Measurements from ENCODE around the gene FETUB. TPM values are rescaled to one million over a fixed set of nuclear protein-coding genes. Genes with fewer than 3 reads are reported as not detected.

The FETUB gene
- total RNA-seq, 2 experiments from 2014 or later, result not detected

- intact Hi-C loops (cut with DNase I, micrococcal nuclease), result loop anchor here (2.0 to 5.0 kb wide), 4 partner anchors 50 to 634 kb away; partner anchors contain the start of genes CRYGS (in 1 of the 2) and TBCCD1 (in 1 of the 2)
- H3K9me3 ChIP-seq (ENCODE audit: control insufficient read depth in 1 of 2, insufficient read depth in 1 of 2, low read length in 2 of 2), result peaks cover 0 to 5% of the 10 kb centered on the region in 2 experiments
- ChIA-PET CTCF (interaction anchor here (0.6 to 4.7 kb wide), 37 partner anchors 9 to 986 kb away, joined by 3 to 49 read pairs (median 5); partner anchors contain the start of genes DNAJB11, EIF4A2 and TBCCD1), POLR2A (interaction anchor here (0.6 to 2.2 kb wide), 16 partner anchors 15 to 1031 kb away, joined by 3 to 23 read pairs (median 4); partner anchors contain the start of genes DNAJB11, EIF4A2, SENP2 and TBCCD1)
- H3K4me1 ChIP-seq (ENCODE audit: insufficient read depth, low read length), result peaks cover 19% of the 10 kb centered on the region
- Mint-ChIP-seq H3K4me3 (peak overlapping the region; percentile 46), H3K4me1 (ENCODE audit: low read depth) (peaks cover 19% of the 10 kb centered on the region), H3K9me3 (no peaks in the 10 kb centered on the region), H3K36me3 (ENCODE audit: low read depth) (no peaks in the 10 kb centered on the region), H3K27me3 (peaks cover 30% of the 10 kb centered on the region), H3K27ac (peak overlapping the region; percentile 30)
- peaks cover 0 to 9% of the 10 kb centered on the region in 2 experiments for H3K27me3 ChIP-seq (ENCODE audit: control insufficient read depth in 1 of 2, insufficient read depth in 2 of 2, low read length in 2 of 2)
- peak; percentile 94 for TF ChIP-seq CTCF (IDR thresholded peaks at IDR 0.05)
- peak; percentile 72 to 95 (median 84) for DNase-seq
- no peaks in the 10 kb centered on the region for H3K36me3 ChIP-seq (ENCODE audit: insufficient read depth, low read length)
- H3K27ac ChIP-seq (ENCODE audit: low read depth in 1 of 2, low read length in 2 of 2), result no peak overlapping the region
- peak; percentile 97 for ATAC-seq (ENCODE audit: poor library complexity)
- peak overlapping the region; percentile 19 for H3K4me3 ChIP-seq (ENCODE audit: low read length)
Measured at GRCh38 chr3:186617036-186617946, 22.9 kb upstream of the FETUB start.

GRCh38 chr3:186618318-186618938 is 21.8 kb upstream of the FETUB start:
- Histone ChIP-seq H3K4me3 (ENCODE audit: low read length) (no peak overlapping the region), H3K36me3 (ENCODE audit: insufficient read depth, low read length) (no peaks in the 10 kb centered on the region), H3K9me3 (ENCODE audit: control insufficient read depth in 1 of 2, insufficient read depth in 1 of 2, low read length in 2 of 2) (peaks cover 0 to 5% of the 10 kb centered on the region in 2 experiments), H3K27me3 (ENCODE audit: control insufficient read depth in 1 of 2, insufficient read depth in 2 of 2, low read length in 2 of 2) (peaks cover 0 to 9% of the 10 kb centered on the region in 2 experiments), H3K4me1 (ENCODE audit: insufficient read depth, low read length) (peaks cover 19% of the 10 kb centered on the region), H3K27ac (ENCODE audit: low read depth in 1 of 2, low read length in 2 of 2) (no peak overlapping the region)
- DNase-seq, result no peak
- no peak overlapping the region for H3K4me3 Mint-ChIP-seq
- no peak for ATAC-seq (ENCODE audit: poor library complexity)
- intact Hi-C loops (cut with DNase I, micrococcal nuclease), result loop anchor here in 1 of 2 experiments (2.0 to 5.0 kb wide), 3 partner anchors 76 to 549 kb away; partner anchors contain the start of gene CRYGS
- no peak overlapping the region for H3K27ac Mint-ChIP-seq
- CTCF ChIA-PET, result no interaction called here
- peaks cover 39% of the 10 kb centered on the region for H3K27me3 Mint-ChIP-seq
- no peaks in the 10 kb centered on the region for H3K36me3 Mint-ChIP-seq (ENCODE audit: low read depth)
- POLR2A ChIA-PET, result interaction anchor here (1.4 to 2.2 kb wide), 2 partner anchors 28 to 165 kb away, joined by 4 to 23 read pairs; partner anchors contain the start of gene EIF4A2
- peaks cover 19% of the 10 kb centered on the region for H3K4me1 Mint-ChIP-seq (ENCODE audit: low read depth)
- H3K9me3 Mint-ChIP-seq, result no peaks in the 10 kb centered on the region
- TF ChIP-seq CTCF (IDR thresholded peaks at IDR 0.05), result no peak

- POLR2A ChIA-PET, result no interaction called here
- H3K36me3 ChIP-seq (ENCODE audit: insufficient read depth, low read length), result no peaks in the 10 kb centered on the region
- no peak for TF ChIP-seq CTCF (IDR thresholded peaks at IDR 0.05)
- peaks cover 0 to 5% of the 10 kb centered on the region in 2 experiments for H3K9me3 ChIP-seq (ENCODE audit: control insufficient read depth in 1 of 2, insufficient read depth in 1 of 2, low read length in 2 of 2)
- H3K4me1 ChIP-seq (ENCODE audit: insufficient read depth, low read length), result peaks cover 12% of the 10 kb centered on the region
- H3K27me3 Mint-ChIP-seq, result peaks cover 38% of the 10 kb centered on the region
- intact Hi-C loops (cut with DNase I, micrococcal nuclease), result loop anchor here in 1 of 2 experiments (2.0 to 5.0 kb wide), 3 partner anchors 77 to 548 kb away; partner anchors contain the start of gene CRYGS
- peaks cover 12% of the 10 kb centered on the region for H3K4me1 Mint-ChIP-seq (ENCODE audit: low read depth)
- no peaks in the 10 kb centered on the region for H3K36me3 Mint-ChIP-seq (ENCODE audit: low read depth)
- no peaks in the 10 kb centered on the region for H3K9me3 Mint-ChIP-seq
- no peak for ATAC-seq (ENCODE audit: poor library complexity)
- H3K4me3 Mint-ChIP-seq, result no peak overlapping the region
- DNase-seq, result no peak
- H3K27me3 ChIP-seq (ENCODE audit: control insufficient read depth in 1 of 2, insufficient read depth in 2 of 2, low read length in 2 of 2), result peaks cover 0 to 9% of the 10 kb centered on the region in 2 experiments
- CTCF ChIA-PET, result no interaction called here
- H3K27ac ChIP-seq (ENCODE audit: low read depth in 1 of 2, low read length in 2 of 2), result no peak overlapping the region
- no peak overlapping the region for H3K4me3 ChIP-seq (ENCODE audit: low read length)
- H3K27ac Mint-ChIP-seq, result no peak overlapping the region
Measured at GRCh38 chr3:186619787-186620212, 20.4 kb upstream of the FETUB start.

Data from CD4-positive, alpha-beta T cell (primary cell).